ENCODE data around the gene LUZP2. TPM values are rescaled to one million over a fixed set of nuclear protein-coding genes. Genes with fewer than 3 reads are reported as not detected.

Gene LUZP2
- total and polyA plus RNA-seq, 2 of the 8 experiments (the other 6 are each of a cell fraction or from before 2014, with no cell fraction given) = 0.79 to 1.5 TPM

DNA sequence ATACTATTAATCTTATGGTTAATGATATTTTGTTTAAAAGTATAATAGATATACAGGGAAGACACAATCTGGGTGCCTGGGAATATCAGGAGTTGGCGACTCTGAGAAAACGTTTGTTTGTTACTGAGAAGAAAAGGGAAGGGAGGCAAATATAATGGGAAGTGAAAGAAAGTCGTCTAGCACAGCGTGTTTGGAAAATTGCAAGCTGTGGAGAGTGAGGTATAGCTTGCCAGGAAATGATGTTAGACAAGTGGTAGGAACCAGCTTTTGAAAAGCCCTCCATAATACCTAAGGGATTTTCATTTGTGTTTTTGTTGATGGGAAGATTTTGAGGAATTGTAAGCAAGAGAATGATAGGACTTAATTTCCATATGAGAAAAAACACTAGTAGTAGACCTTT lies 322.2 kb downstream of the LUZP2 start (continued):
- no peak for TF ChIP-seq RAD21 (IDR thresholded peaks at IDR 0.05 in 1 of 2, conservative IDR thresholded peaks at IDR 0.05 in 1 of 2; ENCODE audit: low read depth in 2 of 2, low read length in 2 of 2)
- TF ChIP-seq ASH2L (IDR thresholded peaks at IDR 0.05; ENCODE audit: low read length) = no peak
- TF ChIP-seq GABPA (IDR thresholded peaks at IDR 0.05; ENCODE audit: borderline replicate concordance, insufficient read depth, low read length) = no peak
- no peak for TF ChIP-seq EZH2 (IDR thresholded peaks at IDR 0.05; ENCODE audit: low read depth, low read length, severe bottlenecking)
- TF ChIP-seq TEAD4 (IDR thresholded peaks at IDR 0.05; ENCODE audit: low read depth, low read length) = no peak
- no peak for TF ChIP-seq RXRA (IDR thresholded peaks at IDR 0.05; ENCODE audit: insufficient read depth, low read depth, low read length)
- TF ChIP-seq, protein P1, sequence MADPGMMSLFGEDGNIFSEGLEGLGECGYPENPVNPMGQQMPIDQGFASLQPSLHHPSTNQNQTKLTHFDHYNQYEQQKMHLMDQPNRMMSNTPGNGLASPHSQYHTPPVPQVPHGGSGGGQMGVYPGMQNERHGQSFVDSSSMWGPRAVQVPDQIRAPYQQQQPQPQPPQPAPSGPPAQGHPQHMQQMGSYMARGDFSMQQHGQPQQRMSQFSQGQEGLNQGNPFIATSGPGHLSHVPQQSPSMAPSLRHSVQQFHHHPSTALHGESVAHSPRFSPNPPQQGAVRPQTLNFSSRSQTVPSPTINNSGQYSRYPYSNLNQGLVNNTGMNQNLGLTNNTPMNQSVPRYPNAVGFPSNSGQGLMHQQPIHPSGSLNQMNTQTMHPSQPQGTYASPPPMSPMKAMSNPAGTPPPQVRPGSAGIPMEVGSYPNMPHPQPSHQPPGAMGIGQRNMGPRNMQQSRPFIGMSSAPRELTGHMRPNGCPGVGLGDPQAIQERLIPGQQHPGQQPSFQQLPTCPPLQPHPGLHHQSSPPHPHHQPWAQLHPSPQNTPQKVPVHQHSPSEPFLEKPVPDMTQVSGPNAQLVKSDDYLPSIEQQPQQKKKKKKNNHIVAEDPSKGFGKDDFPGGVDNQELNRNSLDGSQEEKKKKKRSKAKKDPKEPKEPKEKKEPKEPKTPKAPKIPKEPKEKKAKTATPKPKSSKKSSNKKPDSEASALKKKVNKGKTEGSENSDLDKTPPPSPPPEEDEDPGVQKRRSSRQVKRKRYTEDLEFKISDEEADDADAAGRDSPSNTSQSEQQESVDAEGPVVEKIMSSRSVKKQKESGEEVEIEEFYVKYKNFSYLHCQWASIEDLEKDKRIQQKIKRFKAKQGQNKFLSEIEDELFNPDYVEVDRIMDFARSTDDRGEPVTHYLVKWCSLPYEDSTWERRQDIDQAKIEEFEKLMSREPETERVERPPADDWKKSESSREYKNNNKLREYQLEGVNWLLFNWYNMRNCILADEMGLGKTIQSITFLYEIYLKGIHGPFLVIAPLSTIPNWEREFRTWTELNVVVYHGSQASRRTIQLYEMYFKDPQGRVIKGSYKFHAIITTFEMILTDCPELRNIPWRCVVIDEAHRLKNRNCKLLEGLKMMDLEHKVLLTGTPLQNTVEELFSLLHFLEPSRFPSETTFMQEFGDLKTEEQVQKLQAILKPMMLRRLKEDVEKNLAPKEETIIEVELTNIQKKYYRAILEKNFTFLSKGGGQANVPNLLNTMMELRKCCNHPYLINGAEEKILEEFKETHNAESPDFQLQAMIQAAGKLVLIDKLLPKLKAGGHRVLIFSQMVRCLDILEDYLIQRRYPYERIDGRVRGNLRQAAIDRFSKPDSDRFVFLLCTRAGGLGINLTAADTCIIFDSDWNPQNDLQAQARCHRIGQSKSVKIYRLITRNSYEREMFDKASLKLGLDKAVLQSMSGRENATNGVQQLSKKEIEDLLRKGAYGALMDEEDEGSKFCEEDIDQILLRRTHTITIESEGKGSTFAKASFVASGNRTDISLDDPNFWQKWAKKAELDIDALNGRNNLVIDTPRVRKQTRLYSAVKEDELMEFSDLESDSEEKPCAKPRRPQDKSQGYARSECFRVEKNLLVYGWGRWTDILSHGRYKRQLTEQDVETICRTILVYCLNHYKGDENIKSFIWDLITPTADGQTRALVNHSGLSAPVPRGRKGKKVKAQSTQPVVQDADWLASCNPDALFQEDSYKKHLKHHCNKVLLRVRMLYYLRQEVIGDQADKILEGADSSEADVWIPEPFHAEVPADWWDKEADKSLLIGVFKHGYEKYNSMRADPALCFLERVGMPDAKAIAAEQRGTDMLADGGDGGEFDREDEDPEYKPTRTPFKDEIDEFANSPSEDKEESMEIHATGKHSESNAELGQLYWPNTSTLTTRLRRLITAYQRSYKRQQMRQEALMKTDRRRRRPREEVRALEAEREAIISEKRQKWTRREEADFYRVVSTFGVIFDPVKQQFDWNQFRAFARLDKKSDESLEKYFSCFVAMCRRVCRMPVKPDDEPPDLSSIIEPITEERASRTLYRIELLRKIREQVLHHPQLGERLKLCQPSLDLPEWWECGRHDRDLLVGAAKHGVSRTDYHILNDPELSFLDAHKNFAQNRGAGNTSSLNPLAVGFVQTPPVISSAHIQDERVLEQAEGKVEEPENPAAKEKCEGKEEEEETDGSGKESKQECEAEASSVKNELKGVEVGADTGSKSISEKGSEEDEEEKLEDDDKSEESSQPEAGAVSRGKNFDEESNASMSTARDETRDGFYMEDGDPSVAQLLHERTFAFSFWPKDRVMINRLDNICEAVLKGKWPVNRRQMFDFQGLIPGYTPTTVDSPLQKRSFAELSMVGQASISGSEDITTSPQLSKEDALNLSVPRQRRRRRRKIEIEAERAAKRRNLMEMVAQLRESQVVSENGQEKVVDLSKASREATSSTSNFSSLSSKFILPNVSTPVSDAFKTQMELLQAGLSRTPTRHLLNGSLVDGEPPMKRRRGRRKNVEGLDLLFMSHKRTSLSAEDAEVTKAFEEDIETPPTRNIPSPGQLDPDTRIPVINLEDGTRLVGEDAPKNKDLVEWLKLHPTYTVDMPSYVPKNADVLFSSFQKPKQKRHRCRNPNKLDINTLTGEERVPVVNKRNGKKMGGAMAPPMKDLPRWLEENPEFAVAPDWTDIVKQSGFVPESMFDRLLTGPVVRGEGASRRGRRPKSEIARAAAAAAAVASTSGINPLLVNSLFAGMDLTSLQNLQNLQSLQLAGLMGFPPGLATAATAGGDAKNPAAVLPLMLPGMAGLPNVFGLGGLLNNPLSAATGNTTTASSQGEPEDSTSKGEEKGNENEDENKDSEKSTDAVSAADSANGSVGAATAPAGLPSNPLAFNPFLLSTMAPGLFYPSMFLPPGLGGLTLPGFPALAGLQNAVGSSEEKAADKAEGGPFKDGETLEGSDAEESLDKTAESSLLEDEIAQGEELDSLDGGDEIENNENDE (IDR thresholded peaks at IDR 0.05; ENCODE audit: insufficient replicate concordance, low read length) = no peak

Measured in H1 (cell line).